Activated CD4-positive, CD25-positive, alpha-beta regulatory T cell treated with anti-CD3 and anti-CD28 coated beads, Interleukin-2, amount 50 U/mL, for 72 hours (primary cell): ENCODE data around the gene CDH13.

Experiments used
- DNase-seq: peaks from one replicate; pipeline ENCODE4 v3.0.0; 2021

The CDH13 gene

GRCh38 chr16:83714286-83714685 lies 1087.5 kb downstream of the CDH13 start:
- DNase-seq, result no peak

GRCh38 chr16:83715217-83715920 lies 1088.6 kb downstream of the CDH13 start:
- DNase-seq, result no peak

- no peak for DNase-seq
Measured at GRCh38 chr16:83717308-83717707, 1090.5 kb downstream of the CDH13 start.

- no peak for DNase-seq
Measured at GRCh38 chr16:83717814-83718213, 1091.0 kb downstream of the CDH13 start.

- DNase-seq, result no peak
Measured at GRCh38 chr16:83720213-83720612, 1093.4 kb downstream of the CDH13 start.

- no peak for DNase-seq
Measured at GRCh38 chr16:83720981-83721380, 1094.2 kb downstream of the CDH13 start.

- DNase-seq, result no peak
Measured at GRCh38 chr16:83721676-83722075, 1094.9 kb downstream of the CDH13 start.

GRCh38 chr16:83722456-83723183 lies 1095.9 kb downstream of the CDH13 start:
- DNase-seq, result no peak

- DNase-seq, result no peak
Measured at GRCh38 chr16:83723244-83723643, 1096.5 kb downstream of the CDH13 start.

GRCh38 chr16:83723901-83724300 lies 1097.1 kb downstream of the CDH13 start:
- no peak for DNase-seq

- no peak for DNase-seq
Measured at GRCh38 chr16:83724585-83724984, 1097.8 kb downstream of the CDH13 start.

- DNase-seq, result no peak
Measured at GRCh38 chr16:83725313-83725712, 1098.5 kb downstream of the CDH13 start.

GRCh38 chr16:83727018-83727417 lies 1100.2 kb downstream of the CDH13 start:
- DNase-seq, result no peak

GRCh38 chr16:83727751-83728352 lies 1101.1 kb downstream of the CDH13 start:
- DNase-seq, result no peak

GRCh38 chr16:83728492-83728891 lies 1101.7 kb downstream of the CDH13 start:
- no peak for DNase-seq

GRCh38 chr16:83730812-83731211 lies 1104.0 kb downstream of the CDH13 start:
- DNase-seq, result no peak

- DNase-seq, result no peak
Measured at GRCh38 chr16:83732536-83732935, 1105.8 kb downstream of the CDH13 start.

GRCh38 chr16:83733301-83733700 lies 1106.5 kb downstream of the CDH13 start:
- DNase-seq, result no peak

GRCh38 chr16:83734136-83734535 lies 1107.4 kb downstream of the CDH13 start:
- DNase-seq, result no peak

GRCh38 chr16:83737729-83738354 lies 1111.1 kb downstream of the CDH13 start:
- DNase-seq, result no peak

GRCh38 chr16:83738923-83739503 lies 1112.2 kb downstream of the CDH13 start:
- no peak for DNase-seq

- no peak for DNase-seq
Measured at GRCh38 chr16:83742124-83742899, 1115.5 kb downstream of the CDH13 start.
